ENCODE results near the gene DOCK3. TPM values are rescaled to one million over a fixed set of nuclear protein-coding genes. Genes with fewer than 3 reads are reported as not detected.
A peak's percentile ranks its signal among the peaks of the same experiment; 100 is the strongest.

Gene DOCK3
- total RNA-seq, 2 experiments from 2014 or later, result 1.9 to 2.1 TPM

DNA sequence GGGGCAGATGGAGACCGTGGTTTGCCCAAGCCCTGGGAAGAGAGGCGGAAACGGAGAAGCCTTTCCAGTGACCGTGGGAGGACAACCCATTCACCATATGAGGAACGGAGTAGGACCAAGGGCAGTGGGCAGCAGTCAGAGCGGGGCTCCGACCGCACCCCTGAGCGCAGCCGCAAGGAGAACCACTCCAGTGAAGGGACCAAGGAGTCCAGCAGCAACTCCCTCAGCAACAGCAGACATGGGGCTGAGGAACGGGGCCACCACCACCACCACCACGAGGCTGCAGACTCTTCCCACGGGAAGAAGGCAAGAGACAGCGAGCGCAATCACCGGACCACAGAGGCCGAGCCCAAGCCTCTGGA, 718.4 kb downstream of the DOCK3 start:
- Mint-ChIP-seq H3K27me3 (no peaks in the 10 kb centered on the region), H3K9me3 (no peaks in the 10 kb centered on the region), H3K4me3 (peak overlapping the region; percentile 80), H3K27ac (peak overlapping the region; percentile 56), H3K36me3 (peaks cover 48% of the 10 kb centered on the region), H3K4me1 (peaks cover 62% of the 10 kb centered on the region)
- DNase-seq, result no peak

GRCh38 chr3:51393564-51393963, 718.8 kb downstream of the DOCK3 start:
- H3K4me3 Mint-ChIP-seq, result peak overlapping the region; percentile 2
- no peaks in the 10 kb centered on the region for H3K27me3 Mint-ChIP-seq
- no peak for DNase-seq
- H3K36me3 Mint-ChIP-seq, result peaks cover 45% of the 10 kb centered on the region
- no peaks in the 10 kb centered on the region for H3K9me3 Mint-ChIP-seq
- peak overlapping the region; percentile 79 for H3K27ac Mint-ChIP-seq
- H3K4me1 Mint-ChIP-seq, result peaks cover 59% of the 10 kb centered on the region

DNA sequence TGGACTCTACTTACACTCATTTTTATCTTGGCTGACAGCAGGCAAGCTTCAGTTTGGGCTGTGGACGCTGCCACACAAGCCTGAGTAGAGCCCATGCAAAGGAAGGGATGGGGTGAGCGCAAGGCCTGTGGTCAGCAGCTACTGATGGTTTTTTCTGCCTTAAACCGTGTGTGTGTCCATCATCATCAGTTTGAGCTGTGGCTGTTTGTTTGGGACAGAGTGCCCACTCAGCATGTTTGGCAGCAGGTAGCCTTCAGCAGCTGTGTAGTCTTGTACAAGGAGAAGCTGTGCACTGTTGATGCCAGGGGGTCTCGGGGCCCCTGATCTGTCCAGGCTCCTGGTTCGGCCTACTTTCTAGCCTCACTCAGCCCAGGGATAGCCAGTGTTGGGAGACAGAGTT, 719.8 kb downstream of the DOCK3 start:
- peaks cover 51% of the 10 kb centered on the region for H3K4me1 Mint-ChIP-seq
- H3K27ac Mint-ChIP-seq, result peak overlapping the region; percentile 79
- H3K27me3 Mint-ChIP-seq, result no peaks in the 10 kb centered on the region
- H3K9me3 Mint-ChIP-seq, result no peaks in the 10 kb centered on the region
- H3K4me3 Mint-ChIP-seq, result peak overlapping the region; percentile 73
- DNase-seq, result no peak
- peaks cover 43% of the 10 kb centered on the region for H3K36me3 Mint-ChIP-seq

- H3K36me3 Mint-ChIP-seq, result peaks cover 45% of the 10 kb centered on the region
- peaks cover 40% of the 10 kb centered on the region for H3K4me1 Mint-ChIP-seq
- no peak overlapping the region for H3K4me3 Mint-ChIP-seq
- H3K9me3 Mint-ChIP-seq, result no peaks in the 10 kb centered on the region
- H3K27me3 Mint-ChIP-seq, result no peaks in the 10 kb centered on the region
- DNase-seq, result no peak
- H3K27ac Mint-ChIP-seq, result peak overlapping the region; percentile 72
These were observed 720.9 kb downstream of the DOCK3 start for GRCh38 chr3:51395493-51396213.

GRCh38 chr3:51396401-51396800, 721.7 kb downstream of the DOCK3 start:
- H3K27me3 Mint-ChIP-seq, result no peaks in the 10 kb centered on the region
- DNase-seq, result no peak
- no peak overlapping the region for H3K4me3 Mint-ChIP-seq
- H3K27ac Mint-ChIP-seq, result peak overlapping the region; percentile 72
- no peaks in the 10 kb centered on the region for H3K9me3 Mint-ChIP-seq
- H3K4me1 Mint-ChIP-seq, result peaks cover 39% of the 10 kb centered on the region
- H3K36me3 Mint-ChIP-seq, result peaks cover 45% of the 10 kb centered on the region

- H3K36me3 Mint-ChIP-seq, result peaks cover 40% of the 10 kb centered on the region
- no peak for DNase-seq
- H3K27me3 Mint-ChIP-seq, result no peaks in the 10 kb centered on the region
- peaks cover 39% of the 10 kb centered on the region for H3K4me1 Mint-ChIP-seq
- no peaks in the 10 kb centered on the region for H3K9me3 Mint-ChIP-seq
- H3K27ac Mint-ChIP-seq, result peak overlapping the region; percentile 72
- H3K4me3 Mint-ChIP-seq, result no peak overlapping the region
These were observed 722.7 kb downstream of the DOCK3 start for GRCh38 chr3:51397392-51397791.

GRCh38 chr3:51398595-51399310, 724.0 kb downstream of the DOCK3 start:
- H3K36me3 Mint-ChIP-seq, result peaks cover 29% of the 10 kb centered on the region
- no peaks in the 10 kb centered on the region for H3K27me3 Mint-ChIP-seq
- no peaks in the 10 kb centered on the region for H3K9me3 Mint-ChIP-seq
- peak overlapping the region; percentile 44 for H3K27ac Mint-ChIP-seq
- H3K4me3 Mint-ChIP-seq, result no peak overlapping the region
- no peak for DNase-seq
- H3K4me1 Mint-ChIP-seq, result peaks cover 32% of the 10 kb centered on the region

DNA sequence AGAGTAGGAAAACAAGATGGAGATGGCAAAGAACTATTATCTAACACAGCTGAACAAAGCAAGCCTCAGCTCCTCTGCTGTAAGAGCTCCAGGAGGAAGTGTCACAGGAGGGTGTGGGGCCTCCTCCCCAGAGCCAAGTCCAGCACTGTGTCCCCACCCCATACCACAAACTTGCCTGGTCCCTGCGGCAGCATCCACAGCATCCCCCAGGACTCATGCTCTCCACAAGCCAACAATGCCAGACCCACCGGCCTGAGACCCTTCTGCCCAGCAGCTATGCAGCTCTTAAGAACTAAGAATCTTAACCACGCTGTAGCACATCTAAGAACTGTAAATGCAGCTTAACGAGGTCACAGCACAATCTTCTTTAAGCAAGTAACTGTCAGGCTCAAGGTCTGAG, 725.4 kb downstream of the DOCK3 start:
- H3K27me3 Mint-ChIP-seq, result no peaks in the 10 kb centered on the region
- no peaks in the 10 kb centered on the region for H3K9me3 Mint-ChIP-seq
- no peak for DNase-seq
- no peak overlapping the region for H3K4me3 Mint-ChIP-seq
- H3K4me1 Mint-ChIP-seq, result peaks cover 22% of the 10 kb centered on the region
- no peak overlapping the region for H3K27ac Mint-ChIP-seq
- peaks cover 19% of the 10 kb centered on the region for H3K36me3 Mint-ChIP-seq

DNA sequence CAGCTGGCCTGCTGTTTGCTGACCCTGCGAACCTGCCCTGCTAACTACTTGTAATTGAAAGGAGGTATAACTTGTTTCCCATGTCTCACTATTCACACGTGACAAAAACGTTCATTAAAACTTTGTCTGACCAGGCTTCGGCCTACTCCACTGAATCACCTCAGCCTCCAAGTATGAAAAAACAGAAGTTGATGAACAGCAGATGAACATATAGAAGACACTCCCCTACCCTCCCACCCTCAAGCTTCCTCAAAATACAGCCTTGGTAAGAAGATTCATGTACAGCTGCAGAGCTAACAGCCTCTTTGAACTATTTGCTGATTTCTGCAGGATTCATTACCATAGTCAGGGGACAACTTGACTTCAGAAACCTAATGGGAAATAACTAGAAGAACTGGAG, 727.0 kb downstream of the DOCK3 start:
- Mint-ChIP-seq H3K27me3 (no peaks in the 10 kb centered on the region), H3K4me1 (peaks cover 15% of the 10 kb centered on the region), H3K9me3 (no peaks in the 10 kb centered on the region)

DNA sequence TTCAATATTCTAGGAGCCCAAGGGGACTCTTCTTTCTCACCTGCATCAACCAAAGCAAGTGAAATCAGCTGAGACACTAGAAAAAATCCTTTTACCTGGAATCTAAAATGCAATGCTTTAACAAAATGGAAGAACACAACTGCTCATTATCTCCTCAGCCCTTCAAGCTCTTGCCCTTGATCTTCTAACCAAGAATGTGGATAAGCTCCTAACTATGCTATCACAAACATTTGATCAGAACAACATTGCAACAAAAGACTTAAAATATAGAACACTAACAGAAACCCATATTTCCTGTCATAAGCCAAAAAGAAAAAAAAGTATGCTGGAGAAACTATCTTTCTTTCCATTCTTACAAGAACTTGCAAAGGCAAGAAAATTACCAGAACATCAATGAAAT, 728.9 kb downstream of the DOCK3 start:
- H3K4me1 Mint-ChIP-seq, result peaks cover 16% of the 10 kb centered on the region
- peaks cover 16% of the 10 kb centered on the region for H3K36me3 Mint-ChIP-seq
- H3K27me3 Mint-ChIP-seq, result no peaks in the 10 kb centered on the region
- H3K4me3 Mint-ChIP-seq, result no peak overlapping the region
- H3K9me3 Mint-ChIP-seq, result no peaks in the 10 kb centered on the region
- no peak overlapping the region for H3K27ac Mint-ChIP-seq
- no peak for DNase-seq

More for the DNA sequence above, 727.0 kb downstream of the DOCK3 start:
- peak overlapping the region; percentile 26 for H3K27ac Mint-ChIP-seq
- no peak for DNase-seq
- no peak overlapping the region for H3K4me3 Mint-ChIP-seq
- peaks cover 16% of the 10 kb centered on the region for H3K36me3 Mint-ChIP-seq

- Mint-ChIP-seq H3K4me3 (no peak overlapping the region), H3K27ac (no peak overlapping the region), H3K4me1 (peaks cover 16% of the 10 kb centered on the region), H3K9me3 (no peaks in the 10 kb centered on the region), H3K27me3 (no peaks in the 10 kb centered on the region), H3K36me3 (peaks cover 29% of the 10 kb centered on the region)
- no peak for DNase-seq
These were observed 733.3 kb downstream of the DOCK3 start for GRCh38 chr3:51408021-51408420.

DNA sequence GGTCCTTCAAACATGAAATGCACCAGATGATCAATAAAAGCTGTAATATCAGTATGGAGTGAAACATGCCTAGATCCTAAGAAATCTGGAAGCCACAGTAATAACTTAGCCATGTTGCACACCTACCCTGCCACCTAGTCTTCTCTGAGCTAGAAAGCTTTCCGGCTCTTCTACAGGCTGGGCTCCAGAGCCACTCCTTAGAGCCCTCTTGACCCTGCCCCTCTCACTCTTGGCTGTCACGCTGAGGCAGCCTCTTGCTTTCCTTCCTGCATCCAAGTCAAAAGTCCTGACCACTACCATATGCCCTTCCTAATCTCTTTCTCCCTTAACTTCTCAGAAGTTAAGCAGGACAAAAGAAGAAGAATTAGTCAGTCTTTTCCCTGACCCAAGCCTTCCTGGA, 734.1 kb downstream of the DOCK3 start:
- Mint-ChIP-seq H3K4me1 (peaks cover 17% of the 10 kb centered on the region), H3K27me3 (no peaks in the 10 kb centered on the region), H3K27ac (no peak overlapping the region), H3K36me3 (peaks cover 29% of the 10 kb centered on the region), H3K4me3 (no peak overlapping the region), H3K9me3 (no peaks in the 10 kb centered on the region)
- DNase-seq, result no peak

- Mint-ChIP-seq H3K4me3 (no peak overlapping the region), H3K4me1 (no peaks in the 10 kb centered on the region), H3K36me3 (peaks cover 7% of the 10 kb centered on the region), H3K27ac (no peak overlapping the region), H3K9me3 (no peaks in the 10 kb centered on the region), H3K27me3 (no peaks in the 10 kb centered on the region)
- DNase-seq, result no peak
These were observed 747.5 kb downstream of the DOCK3 start for GRCh38 chr3:51422211-51422610.

DNA sequence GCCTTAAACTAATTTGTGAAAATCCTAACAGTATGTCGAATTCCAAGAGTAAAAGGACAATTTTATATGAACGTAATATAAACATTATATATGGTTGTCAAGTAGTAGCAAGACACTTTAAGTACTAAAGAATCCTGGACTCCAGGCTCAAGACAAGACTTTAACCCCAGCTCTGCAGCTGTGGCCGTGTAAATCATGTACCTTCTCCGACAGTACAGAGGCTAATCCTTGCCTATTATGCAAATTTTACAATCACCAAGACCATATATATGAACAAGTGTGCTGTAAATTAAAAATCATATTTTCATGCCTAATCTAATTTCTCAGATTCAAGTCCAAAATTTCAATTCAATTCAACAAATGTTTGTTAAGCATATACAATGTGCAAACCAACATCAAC, 752.2 kb downstream of the DOCK3 start:
- no peak overlapping the region for H3K4me3 Mint-ChIP-seq

GRCh38 chr3:51429138-51429537, 754.4 kb downstream of the DOCK3 start:
- no peak overlapping the region for H3K27ac Mint-ChIP-seq
- no peak for DNase-seq

More for the DNA sequence above, 752.2 kb downstream of the DOCK3 start:
- Mint-ChIP-seq H3K27ac (no peak overlapping the region), H3K9me3 (no peaks in the 10 kb centered on the region), H3K27me3 (no peaks in the 10 kb centered on the region), H3K36me3 (peaks cover 14% of the 10 kb centered on the region), H3K4me1 (no peaks in the 10 kb centered on the region)
- DNase-seq, result no peak

More at GRCh38 chr3:51429138-51429537, 754.4 kb downstream of the DOCK3 start:
- Mint-ChIP-seq H3K4me1 (no peaks in the 10 kb centered on the region), H3K27me3 (no peaks in the 10 kb centered on the region), H3K9me3 (no peaks in the 10 kb centered on the region), H3K36me3 (peaks cover 15% of the 10 kb centered on the region), H3K4me3 (no peak overlapping the region)
